Subcutaneous adipose tissue (tissue), 4 donors: Measurements from ENCODE around the gene SRI. TPM values are rescaled to one million over a fixed set of nuclear protein-coding genes. Genes with fewer than 3 reads are reported as not detected.

ENCODE experiments used
- total RNA-seq, 4 donors: library from RNA; depleted of rRNA; stranded (reverse); fragments of >200 nt; gene quantifications; one replicate each; pipeline ENCODE4 v1.1.0, GENCODE V29; 2016
- TF ChIP-seq, protein P1 (sequence below): fragments of 450-650 bp; IDR thresholded peaks from one replicate; pipeline ENCODE4 v1.5.1; 2016; ENCODE audit warnings: low read depth, mild to moderate bottlenecking, control low read depth, antibody characterized with exemption, moderate library complexity

The SRI gene
- total RNA-seq, 4 donors from 2014 or later = 59.7 to 125 (median 101) TPM

DNA sequence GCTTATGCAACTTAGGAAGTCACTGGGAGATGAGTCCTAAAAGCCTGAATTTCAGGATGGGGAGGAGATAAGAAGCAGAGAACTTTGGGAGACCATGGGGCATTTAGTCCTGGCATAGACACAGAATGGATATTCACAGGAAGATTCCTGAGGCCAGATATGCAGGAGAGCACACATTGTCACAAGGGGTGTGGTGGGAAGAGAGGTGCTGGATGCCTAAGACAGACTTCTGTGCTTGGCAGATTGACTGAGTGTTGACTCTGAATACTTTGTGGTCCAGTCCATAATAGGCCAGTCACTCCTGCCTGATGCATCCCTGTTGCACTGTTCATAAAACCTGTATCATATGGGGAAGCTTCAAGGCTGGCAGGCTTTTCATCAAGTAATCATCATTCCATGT, 18.5 kb downstream of the SRI start:
- TF ChIP-seq, protein P1, sequence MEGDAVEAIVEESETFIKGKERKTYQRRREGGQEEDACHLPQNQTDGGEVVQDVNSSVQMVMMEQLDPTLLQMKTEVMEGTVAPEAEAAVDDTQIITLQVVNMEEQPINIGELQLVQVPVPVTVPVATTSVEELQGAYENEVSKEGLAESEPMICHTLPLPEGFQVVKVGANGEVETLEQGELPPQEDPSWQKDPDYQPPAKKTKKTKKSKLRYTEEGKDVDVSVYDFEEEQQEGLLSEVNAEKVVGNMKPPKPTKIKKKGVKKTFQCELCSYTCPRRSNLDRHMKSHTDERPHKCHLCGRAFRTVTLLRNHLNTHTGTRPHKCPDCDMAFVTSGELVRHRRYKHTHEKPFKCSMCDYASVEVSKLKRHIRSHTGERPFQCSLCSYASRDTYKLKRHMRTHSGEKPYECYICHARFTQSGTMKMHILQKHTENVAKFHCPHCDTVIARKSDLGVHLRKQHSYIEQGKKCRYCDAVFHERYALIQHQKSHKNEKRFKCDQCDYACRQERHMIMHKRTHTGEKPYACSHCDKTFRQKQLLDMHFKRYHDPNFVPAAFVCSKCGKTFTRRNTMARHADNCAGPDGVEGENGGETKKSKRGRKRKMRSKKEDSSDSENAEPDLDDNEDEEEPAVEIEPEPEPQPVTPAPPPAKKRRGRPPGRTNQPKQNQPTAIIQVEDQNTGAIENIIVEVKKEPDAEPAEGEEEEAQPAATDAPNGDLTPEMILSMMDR = no peak

DNA sequence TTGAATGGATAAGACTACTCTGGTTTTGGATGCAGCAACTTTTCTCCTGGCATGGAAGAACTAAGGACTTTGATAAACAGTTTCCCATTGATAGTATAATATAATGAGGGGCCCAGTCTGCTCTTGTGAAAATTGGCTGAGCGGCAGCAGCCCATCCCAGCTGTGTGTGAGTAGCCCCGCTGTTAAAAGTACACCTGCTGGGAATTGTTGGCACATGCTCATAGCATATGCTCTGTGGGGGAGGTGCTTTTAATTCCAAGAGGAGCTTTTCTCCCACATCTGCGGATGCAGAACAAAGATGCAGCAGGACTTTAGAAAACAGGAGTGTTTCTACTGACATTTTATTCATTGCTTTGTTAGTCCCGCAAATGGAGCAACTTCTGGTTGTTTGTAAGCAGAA, 19.0 kb downstream of the SRI start:
- TF ChIP-seq, protein P1 = no peak

DNA sequence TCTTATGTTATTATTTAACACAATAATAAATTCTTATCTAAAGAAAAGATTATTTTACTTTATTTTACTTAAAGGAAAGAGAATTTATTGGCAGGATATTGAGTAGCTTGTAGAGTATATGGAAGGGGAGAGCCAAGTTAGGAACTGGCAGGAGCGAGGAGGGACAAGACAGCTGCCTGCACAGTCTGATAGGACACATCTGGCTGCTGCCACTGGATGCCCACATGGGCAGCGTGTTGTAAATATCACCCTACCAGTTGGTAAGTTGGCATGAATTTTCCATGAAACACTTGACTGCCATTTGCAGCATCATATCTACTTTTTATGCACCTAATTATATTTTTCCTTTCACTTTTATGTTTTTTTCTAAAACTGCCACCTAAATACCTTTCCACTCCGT, 19.6 kb downstream of the SRI start:
- TF ChIP-seq, protein P1 = no peak

DNA sequence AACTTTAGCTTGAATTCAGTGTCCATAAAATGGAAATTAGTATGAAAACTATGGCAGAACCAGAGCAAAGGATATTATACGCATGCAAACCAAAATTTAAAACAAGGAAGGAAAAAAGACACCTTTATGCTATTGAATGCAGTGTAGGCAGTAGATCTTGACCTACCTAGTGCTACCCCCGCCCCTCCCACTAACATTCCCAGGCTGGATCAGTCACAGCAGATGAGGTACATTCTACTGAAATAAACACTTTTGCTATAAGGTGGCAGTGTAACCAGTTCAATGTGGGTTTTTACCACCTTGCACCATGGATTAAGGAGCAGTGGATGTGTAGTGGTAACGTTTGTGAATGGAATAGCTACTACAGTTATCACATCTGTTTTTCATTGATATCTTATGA, 27.9 kb downstream of the SRI start:
- TF ChIP-seq, protein P1 = no peak

DNA sequence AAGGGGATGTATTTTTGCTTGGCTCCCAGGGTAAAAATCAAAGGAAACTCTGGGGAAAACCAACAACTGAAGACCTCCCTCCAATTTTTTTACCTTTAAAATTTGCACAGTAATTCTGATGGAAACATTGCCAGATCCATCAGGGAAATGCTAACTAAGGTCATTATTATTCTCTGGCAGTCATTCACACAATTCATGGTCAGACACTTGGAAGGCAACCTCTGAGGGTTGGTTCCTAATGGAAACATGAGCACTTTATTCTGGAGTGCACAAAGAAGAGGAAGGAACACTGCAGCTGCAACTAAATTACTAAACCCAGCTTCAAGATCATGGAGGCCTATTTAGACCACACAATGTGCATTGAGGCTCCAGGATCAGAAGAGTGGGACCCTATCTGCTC, 34.2 kb downstream of the SRI start:
- TF ChIP-seq, protein P1 = no peak

DNA sequence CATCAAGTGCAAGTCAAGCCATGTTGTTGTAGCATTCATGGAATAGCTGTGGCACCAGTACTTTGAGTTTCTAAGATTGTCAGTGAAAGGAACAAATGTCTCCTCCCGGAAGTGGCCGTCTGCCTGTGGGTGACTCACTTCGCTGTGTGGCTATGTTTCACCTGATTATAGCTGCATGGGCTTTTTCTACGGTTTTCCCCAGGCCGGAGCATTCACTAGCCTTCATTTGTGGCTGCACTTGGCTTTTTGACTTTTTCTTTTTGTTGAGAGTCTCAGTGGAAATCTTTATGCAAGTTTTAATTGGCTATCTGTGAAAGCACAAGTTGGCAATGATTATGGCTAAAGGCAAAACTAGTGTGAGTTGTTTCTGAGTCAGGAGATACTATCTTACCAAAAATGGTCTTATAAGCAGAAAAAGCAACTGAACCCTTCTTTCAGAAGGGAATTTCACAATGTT, 35.0 kb downstream of the SRI start:
- TF ChIP-seq, protein P1 = no peak

DNA sequence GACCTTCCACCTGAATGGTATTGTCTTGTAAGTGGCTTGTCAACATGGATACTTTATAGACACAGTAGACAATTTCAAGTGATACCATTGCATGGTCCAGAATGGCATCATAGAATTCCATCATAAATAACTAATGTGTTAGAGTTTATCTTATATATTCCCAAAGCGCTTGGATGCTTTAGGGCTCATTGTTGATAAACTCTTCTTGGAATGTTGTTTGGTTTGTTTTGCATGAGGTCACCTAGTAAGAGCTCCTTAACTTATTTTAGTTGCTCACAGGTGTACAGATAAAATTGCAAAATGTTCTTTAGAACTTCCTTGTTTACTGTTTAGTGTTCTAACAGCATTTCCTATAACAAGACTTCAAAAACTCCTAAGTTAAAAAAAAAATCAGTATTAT, 36.8 kb downstream of the SRI start:
- TF ChIP-seq, protein P1 = no peak
